ENCODE data around the gene VAV1.

DNA sequence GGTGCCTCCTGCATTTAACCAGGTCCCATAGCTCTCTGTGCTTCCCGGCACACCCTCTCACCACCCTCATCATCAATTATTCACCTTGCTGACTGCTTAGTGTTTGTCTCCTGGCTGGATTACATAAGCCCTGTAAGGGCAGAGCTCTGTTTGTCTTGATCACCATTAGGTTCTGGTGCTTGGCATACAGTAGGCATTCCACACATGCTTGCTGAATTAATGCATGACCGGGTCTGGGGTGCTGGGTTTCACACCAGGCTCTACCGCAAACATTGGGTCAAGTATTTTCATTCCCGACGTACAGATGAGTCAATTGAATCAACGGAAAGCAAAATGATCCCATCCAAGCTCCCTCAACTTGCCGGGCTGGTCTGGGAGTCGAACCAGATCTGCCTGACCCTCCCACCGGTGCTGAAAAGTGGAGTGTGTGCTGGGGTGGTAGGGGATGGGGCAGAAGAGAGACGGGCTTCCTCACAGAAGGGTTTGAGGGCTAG is 28.5 kb downstream of the VAV1 start:
- no peak for TF ChIP-seq EZH2 (IDR thresholded peaks at IDR 0.05; ENCODE audit: borderline replicate concordance, low read depth, low read length, severe bottlenecking)
- TF ChIP-seq, protein P1, sequence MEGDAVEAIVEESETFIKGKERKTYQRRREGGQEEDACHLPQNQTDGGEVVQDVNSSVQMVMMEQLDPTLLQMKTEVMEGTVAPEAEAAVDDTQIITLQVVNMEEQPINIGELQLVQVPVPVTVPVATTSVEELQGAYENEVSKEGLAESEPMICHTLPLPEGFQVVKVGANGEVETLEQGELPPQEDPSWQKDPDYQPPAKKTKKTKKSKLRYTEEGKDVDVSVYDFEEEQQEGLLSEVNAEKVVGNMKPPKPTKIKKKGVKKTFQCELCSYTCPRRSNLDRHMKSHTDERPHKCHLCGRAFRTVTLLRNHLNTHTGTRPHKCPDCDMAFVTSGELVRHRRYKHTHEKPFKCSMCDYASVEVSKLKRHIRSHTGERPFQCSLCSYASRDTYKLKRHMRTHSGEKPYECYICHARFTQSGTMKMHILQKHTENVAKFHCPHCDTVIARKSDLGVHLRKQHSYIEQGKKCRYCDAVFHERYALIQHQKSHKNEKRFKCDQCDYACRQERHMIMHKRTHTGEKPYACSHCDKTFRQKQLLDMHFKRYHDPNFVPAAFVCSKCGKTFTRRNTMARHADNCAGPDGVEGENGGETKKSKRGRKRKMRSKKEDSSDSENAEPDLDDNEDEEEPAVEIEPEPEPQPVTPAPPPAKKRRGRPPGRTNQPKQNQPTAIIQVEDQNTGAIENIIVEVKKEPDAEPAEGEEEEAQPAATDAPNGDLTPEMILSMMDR (IDR thresholded peaks at IDR 0.05; ENCODE audit: borderline replicate concordance, extremely low read depth, low read length, poor library complexity, severe bottlenecking), result no peak

Measured in DND-41 (cell line).